ENCODE results near the gene LPIN1. TPM values are rescaled to one million over a fixed set of nuclear protein-coding genes. Genes with fewer than 3 reads are reported as not detected.

Gene LPIN1
- polyA plus RNA-seq, 3 donors: 18.0 to 19.7 (median 18.7) TPM

GRCh38 chr2:11778416-11778815 is 32.0 kb downstream of the LPIN1 start:
- no peak for DNase-seq (ENCODE audit: low read depth in 3 of 3, low spot score in 2 of 3)

- DNase-seq (ENCODE audit: low read depth in 3 of 3, low spot score in 2 of 3): peak in 2 of 3 donors; percentile 38 to 40
Observed at GRCh38 chr2:11778923-11779757, 32.7 kb downstream of the LPIN1 start.

GRCh38 chr2:11781602-11782001 is 35.2 kb downstream of the LPIN1 start:
- DNase-seq (ENCODE audit: low read depth in 3 of 3, low spot score in 2 of 3): no peak

- DNase-seq (ENCODE audit: low read depth in 3 of 3, low spot score in 2 of 3): no peak
Observed at GRCh38 chr2:11784280-11784679, 37.8 kb downstream of the LPIN1 start.

- peak in 1 of 3 donors; percentile 31 for DNase-seq (ENCODE audit: low read depth in 3 of 3, low spot score in 2 of 3)
Observed at GRCh38 chr2:11784747-11785610, 38.5 kb downstream of the LPIN1 start.

GRCh38 chr2:11785611-11785940 is 39.1 kb downstream of the LPIN1 start:
- no peak for DNase-seq (ENCODE audit: low read depth in 3 of 3, low spot score in 2 of 3)

GRCh38 chr2:11786191-11786590 is 39.8 kb downstream of the LPIN1 start:
- no peak for DNase-seq (ENCODE audit: low read depth in 3 of 3, low spot score in 2 of 3)

GRCh38 chr2:11786592-11786991 is 40.2 kb downstream of the LPIN1 start:
- no peak for DNase-seq (ENCODE audit: low read depth in 3 of 3, low spot score in 2 of 3)

- no peak for DNase-seq (ENCODE audit: low read depth in 3 of 3, low spot score in 2 of 3)
Observed at GRCh38 chr2:11787991-11788390, 41.6 kb downstream of the LPIN1 start.

GRCh38 chr2:11788461-11789124 is 42.2 kb downstream of the LPIN1 start:
- no peak for DNase-seq (ENCODE audit: low read depth in 3 of 3, low spot score in 2 of 3)

GRCh38 chr2:11789243-11789642 is 42.8 kb downstream of the LPIN1 start:
- no peak for DNase-seq (ENCODE audit: low read depth in 3 of 3, low spot score in 2 of 3)

- DNase-seq (ENCODE audit: low read depth in 3 of 3, low spot score in 2 of 3): no peak
Observed at GRCh38 chr2:11790228-11790627, 43.8 kb downstream of the LPIN1 start.

GRCh38 chr2:11795590-11795989 is 49.2 kb downstream of the LPIN1 start:
- DNase-seq (ENCODE audit: low read depth in 3 of 3, low spot score in 2 of 3): no peak

GRCh38 chr2:11796190-11797171 is 50.0 kb downstream of the LPIN1 start:
- DNase-seq (ENCODE audit: low read depth in 3 of 3, low spot score in 2 of 3): no peak

GRCh38 chr2:11797846-11798245 is 51.4 kb downstream of the LPIN1 start:
- DNase-seq (ENCODE audit: low read depth in 3 of 3, low spot score in 2 of 3): no peak

GRCh38 chr2:11798701-11799435 is 52.4 kb downstream of the LPIN1 start:
- DNase-seq (ENCODE audit: low read depth in 3 of 3, low spot score in 2 of 3): no peak

GRCh38 chr2:11799826-11800225 is 53.4 kb downstream of the LPIN1 start:
- no peak for DNase-seq (ENCODE audit: low read depth in 3 of 3, low spot score in 2 of 3)

- DNase-seq (ENCODE audit: low read depth in 3 of 3, low spot score in 2 of 3): no peak
Observed at GRCh38 chr2:11802782-11803191, 56.4 kb downstream of the LPIN1 start.

- no peak for DNase-seq (ENCODE audit: low read depth in 3 of 3, low spot score in 2 of 3)
Observed at GRCh38 chr2:11805024-11805423, 58.6 kb downstream of the LPIN1 start.

All from right renal cortex interstitium (tissue), 3 donors.